EH (cell line): ENCODE measurements around the gene ZNF892.
"Not testable (repeated sequence)": the region's sequence is repeated elsewhere in the genome, so short reads cannot be mapped to it uniquely, and the experiment has no call there.

Experiments used
- DNase-seq: peaks from one replicate; pipeline ENCODE4 v3.0.0-alpha.2; 2015; ENCODE audit warnings: low read depth

Gene ZNF892

DNA sequence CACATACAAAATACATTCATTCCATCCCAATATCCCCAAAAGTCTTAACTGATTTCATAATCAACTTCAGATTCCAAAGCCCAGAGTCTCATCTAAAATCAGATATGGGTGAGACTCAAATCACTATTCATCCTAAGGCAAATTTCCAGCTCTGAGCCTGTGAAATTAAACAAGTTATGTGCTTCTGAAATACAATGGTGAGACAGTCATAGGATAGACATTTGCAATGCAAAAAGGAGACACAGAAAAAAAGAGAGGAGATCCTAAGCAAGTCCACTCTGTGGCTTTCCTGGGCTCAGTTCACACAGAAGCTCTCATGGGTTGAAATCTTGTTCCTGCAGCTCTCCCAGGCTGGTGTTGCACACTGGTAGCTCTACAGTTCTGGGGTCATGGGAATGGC lies 18.3 kb downstream of the ZNF892 start:
- DNase-seq: peak; percentile 39

DNA sequence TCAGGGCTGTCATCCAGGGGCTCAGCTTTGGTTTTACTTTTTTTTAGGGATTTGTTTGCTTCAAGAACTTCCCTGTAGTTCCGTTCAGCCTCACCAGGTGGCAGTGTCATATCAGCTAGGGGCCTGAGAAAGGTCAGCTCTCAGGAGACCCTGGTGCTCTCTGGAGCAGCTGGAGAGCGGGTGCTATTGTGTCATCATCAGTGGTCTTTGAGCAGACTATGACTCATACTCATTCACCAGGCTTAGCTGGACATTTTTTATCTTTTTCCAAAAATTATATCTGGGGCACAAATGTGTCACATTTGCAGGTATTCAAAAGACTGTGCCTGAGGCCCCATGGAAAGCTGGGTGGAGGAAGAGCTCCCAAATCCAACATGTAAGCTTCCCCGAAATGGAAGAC lies 24.4 kb downstream of the ZNF892 start:
- DNase-seq: peak; percentile 76

DNA sequence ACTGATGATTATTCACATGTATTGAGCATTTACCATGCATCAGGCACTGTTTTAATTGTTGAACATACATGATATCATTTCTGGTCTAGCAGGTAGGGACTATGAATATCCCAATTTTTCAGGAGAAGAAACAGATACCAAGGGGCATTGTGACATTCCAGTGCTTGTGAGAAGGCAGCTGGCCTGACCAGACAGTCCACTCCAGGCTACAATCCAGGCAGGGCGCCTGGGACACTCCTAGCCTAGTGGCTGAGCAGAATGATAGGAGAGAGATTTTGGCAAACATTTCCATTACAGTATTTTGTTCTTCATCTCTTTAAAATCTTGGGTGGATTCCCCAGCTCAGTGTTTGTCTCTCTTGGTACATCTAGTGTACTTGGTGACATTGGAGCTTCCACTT lies 24.9 kb downstream of the ZNF892 start:
- DNase-seq: no peak

GRCh38 chr2:95234286-95234785 lies 27.0 kb downstream of the ZNF892 start:
- no peak for DNase-seq

DNA sequence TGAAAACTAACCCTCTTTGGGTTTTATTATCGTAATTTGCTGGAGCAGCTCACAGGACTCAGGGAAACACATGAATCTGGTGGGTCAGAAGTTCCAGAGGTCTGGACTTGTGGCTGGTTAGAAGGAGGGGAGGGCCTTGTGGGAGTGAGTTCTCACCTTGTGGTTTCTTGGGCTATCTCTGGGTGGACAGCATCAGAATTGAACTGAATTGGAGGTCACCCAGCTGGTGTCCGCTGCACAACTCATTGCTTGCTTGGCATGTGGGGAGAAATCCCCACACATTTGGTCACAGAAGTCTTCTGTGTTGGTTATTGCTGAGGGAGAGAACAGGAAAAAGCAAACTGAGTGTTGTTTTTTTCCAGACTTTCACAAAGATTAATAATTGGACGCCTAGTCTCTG lies 27.5 kb downstream of the ZNF892 start:
- no peak for DNase-seq

DNA sequence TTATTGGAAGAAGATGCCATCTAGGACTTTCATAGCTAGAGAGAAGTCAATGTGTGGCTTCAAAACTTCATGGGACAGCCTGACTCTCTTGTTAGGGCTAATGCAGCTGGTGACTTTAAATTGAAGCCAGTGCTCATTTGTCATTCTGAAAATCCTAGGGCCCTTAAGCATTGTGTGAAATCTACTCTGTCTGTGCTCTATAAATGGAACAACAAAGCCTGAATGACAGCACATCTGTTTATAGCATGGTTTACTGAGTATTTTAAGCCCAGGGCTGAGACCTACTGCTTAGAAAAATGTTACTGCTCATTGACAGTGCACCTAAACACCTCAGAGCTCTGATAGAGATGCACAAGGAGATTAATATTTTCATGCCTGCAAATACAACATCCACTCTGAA lies 30.8 kb downstream of the ZNF892 start:
- no peak for DNase-seq

GRCh38 chr2:95240091-95240490 lies 32.8 kb downstream of the ZNF892 start:
- no peak for DNase-seq

GRCh38 chr2:95240556-95240955 lies 33.2 kb downstream of the ZNF892 start:
- DNase-seq: no peak

- not testable (repeated sequence) for DNase-seq
Measured at GRCh38 chr2:95242084-95242483, 34.8 kb downstream of the ZNF892 start.
